Osteoblast (primary cell): ENCODE data around the gene GALNT15. TPM values are rescaled to one million over a fixed set of nuclear protein-coding genes. Genes with fewer than 3 reads are reported as not detected.
A peak's percentile ranks its signal among the peaks of the same experiment; 100 is the strongest.

Source experiments
- DNase-seq: peaks from one replicate; pipeline ENCODE4 v3.0.0; 2011; ENCODE audit warnings: low spot score, mixed read lengths; ENCODE audit not compliant: insufficient read length; ENCODE audit errors: missing footprints
- H2AFZ ChIP-seq: 2 replicates; pipeline ENCODE4 v1.6.0; 2011; ENCODE audit warnings: mild to moderate bottlenecking, low read length
- H3K27ac ChIP-seq: 2 replicates; pipeline ENCODE4 v1.5.1; 2011; ENCODE audit warnings: mild to moderate bottlenecking, low read depth, low read length, moderate library complexity
- H3K27me3 ChIP-seq: 2 replicates; pipeline ENCODE4 v1.6.0; 2012; ENCODE audit warnings: mild to moderate bottlenecking, control low read depth, inconsistent platforms, low read length, moderate library complexity; ENCODE audit not compliant: insufficient read depth
- H3K36me3 ChIP-seq: 2 replicates; pipeline ENCODE4 v1.5.1; 2011; ENCODE audit warnings: mild to moderate bottlenecking, low read length, control low read depth, moderate library complexity; ENCODE audit not compliant: insufficient read depth
- H3K4me1 ChIP-seq: 2 replicates; pipeline ENCODE4 v1.5.1; 2011; ENCODE audit warnings: mild to moderate bottlenecking, low read length, control low read depth, moderate library complexity; ENCODE audit not compliant: insufficient read depth
- H3K4me2 ChIP-seq: 2 replicates; pipeline ENCODE4 v1.6.0; 2011; ENCODE audit warnings: mild to moderate bottlenecking, low read length; ENCODE audit not compliant: insufficient read depth
- H3K4me3 ChIP-seq: fragments of 200-600 bp; sonication (generic); 3 replicates; pipeline ENCODE4 v1.5.1; 2012; ENCODE audit warnings: mild to moderate bottlenecking, low read length, inconsistent platforms; ENCODE audit not compliant: insufficient read depth
- H3K79me2 ChIP-seq: 2 replicates; pipeline ENCODE4 v1.6.0; 2012; ENCODE audit warnings: mild to moderate bottlenecking, low read length, control low read depth, inconsistent platforms; ENCODE audit not compliant: insufficient read depth
- H3K9me3 ChIP-seq: 2 replicates; pipeline ENCODE4 v1.5.1; 2011; ENCODE audit warnings: low read depth, low read length, control low read depth
- H4K20me1 ChIP-seq: 2 replicates; pipeline ENCODE4 v1.6.0; 2012; ENCODE audit warnings: mild to moderate bottlenecking, low read length, control low read depth; ENCODE audit not compliant: insufficient read depth
- CTCF ChIP-seq: IDR thresholded peaks from 2 replicates; pipeline ENCODE4 v1.5.1; 2011; ENCODE audit warnings: mild to moderate bottlenecking, low read depth, low read length, moderate library complexity; ENCODE audit errors: extremely low read depth
- total RNA-seq: library from RNA; depleted of rRNA; stranded (reverse); fragments of >200 nt; gene quantifications from 2 replicates; pipeline ENCODE4 v1.2.3, GENCODE V29; 2012

GALNT15 gene
- total RNA-seq, result 6.5 and 7.1 TPM in 2 replicates

GRCh38 chr3:16174389-16174788, at the start of gene GALNT15:
GALNT15 (plus strand) TSS chr3:16174680; CDS start chr3:16175152, 472 bp downstream.
- Histone ChIP-seq H3K4me2 (peak within 1 kb of the TSS; percentile 77), H2AFZ (peak within 1 kb of the TSS; percentile 80), H3K4me3 (peak within 1 kb of the TSS; percentile 50), H3K27ac (peak within 1 kb of the TSS; percentile 88), H3K27me3 (no peaks in the 10 kb centered on the region), H3K9me3 (no peaks in the 10 kb centered on the region), H3K79me2 (no peaks in the 10 kb centered on the region), H3K4me1 (peaks cover 45% of the 10 kb centered on the region), H4K20me1 (no peaks in the 10 kb centered on the region), H3K36me3 (no peaks in the 10 kb centered on the region)
- no peak for TF ChIP-seq CTCF
- peak; percentile 97 for DNase-seq

GRCh38 chr3:16126634-16127033, 47.8 kb upstream of the GALNT15 start:
- no peak for DNase-seq
- Histone ChIP-seq H3K36me3 (no peaks in the 10 kb centered on the region), H2AFZ (no peak overlapping the region), H3K27me3 (no peaks in the 10 kb centered on the region), H4K20me1 (no peaks in the 10 kb centered on the region), H3K79me2 (no peaks in the 10 kb centered on the region), H3K9me3 (no peaks in the 10 kb centered on the region), H3K4me1 (peaks cover 38% of the 10 kb centered on the region), H3K27ac (no peak overlapping the region), H3K4me2 (no peak overlapping the region), H3K4me3 (no peak overlapping the region)
- TF ChIP-seq CTCF, result no peak

- H3K4me2 ChIP-seq, result no peak overlapping the region
- H3K36me3 ChIP-seq, result no peaks in the 10 kb centered on the region
- H4K20me1 ChIP-seq, result no peaks in the 10 kb centered on the region
- DNase-seq, result no peak
- H2AFZ ChIP-seq, result no peak overlapping the region
- H3K9me3 ChIP-seq, result no peaks in the 10 kb centered on the region
- no peaks in the 10 kb centered on the region for H3K79me2 ChIP-seq
- TF ChIP-seq CTCF, result no peak
- H3K4me3 ChIP-seq, result no peak overlapping the region
- H3K4me1 ChIP-seq, result peaks cover 37% of the 10 kb centered on the region
- H3K27me3 ChIP-seq, result no peaks in the 10 kb centered on the region
- H3K27ac ChIP-seq, result no peak overlapping the region
Observed at GRCh38 chr3:16127249-16127648, 47.2 kb upstream of the GALNT15 start.

- Histone ChIP-seq H3K36me3 (no peaks in the 10 kb centered on the region), H3K9me3 (no peaks in the 10 kb centered on the region), H2AFZ (peak overlapping the region; percentile 52), H3K27me3 (no peaks in the 10 kb centered on the region), H3K4me3 (peak overlapping the region; percentile 10), H4K20me1 (no peaks in the 10 kb centered on the region), H3K79me2 (no peaks in the 10 kb centered on the region), H3K4me1 (peaks cover 34% of the 10 kb centered on the region), H3K4me2 (peak overlapping the region; percentile 25), H3K27ac (peak overlapping the region; percentile 89)
- DNase-seq, result peak; percentile 82
- no peak for TF ChIP-seq CTCF
Observed at GRCh38 chr3:16130066-16130465, 44.4 kb upstream of the GALNT15 start.
